Naive B cell (primary cell): ENCODE measurements around the gene RAB21. TPM values are rescaled to one million over a fixed set of nuclear protein-coding genes. Genes with fewer than 3 reads are reported as not detected.
A peak's percentile ranks its signal among the peaks of the same experiment; 100 is the strongest.
"Not testable (repeated sequence)": the region's sequence is repeated elsewhere in the genome, so short reads cannot be mapped to it uniquely, and the experiment has no call there.

Experiments
- ATAC-seq, 2 donors: fragments of 150-1000 bp; cut with Tn5 transposase; 2 replicates each; pipeline ENCODE4 v1.10.0; 2021; ENCODE audit warnings: low read depth in 2 of 2, mild to moderate bottlenecking in 2 of 2, moderate library complexity in 2 of 2
- DNase-seq: peaks from one replicate; pipeline ENCODE4 v3.0.0; 2022
- H3K27ac Mint-ChIP-seq, 6 donors: one replicate each; pipeline ENCODE4 v1.8.0; 2020 to 2022; ENCODE audit warnings: mild to moderate bottlenecking in 6 of 6, mixed read lengths in 6 of 6, moderate library complexity in 5 of 6, inconsistent platforms in 2 of 6
- H3K27me3 Mint-ChIP-seq, 3 donors: one replicate each; pipeline ENCODE4 v1.8.0; 2021 to 2022; ENCODE audit warnings: mixed read lengths in 3 of 3, mild to moderate bottlenecking in 1 of 3
- H3K36me3 Mint-ChIP-seq, 2 donors: one replicate each; pipeline ENCODE4 v1.8.0; 2020 to 2022; ENCODE audit warnings: mixed read lengths in 2 of 2, inconsistent platforms in 1 of 2, mild to moderate bottlenecking in 1 of 2
- H3K4me1 Mint-ChIP-seq, 3 donors: one replicate each; pipeline ENCODE4 v1.8.0; 2020 to 2022; ENCODE audit warnings: mixed read lengths in 3 of 3, inconsistent platforms in 1 of 3, mild to moderate bottlenecking in 1 of 3, moderate library complexity in 1 of 3
- H3K4me3 Mint-ChIP-seq, 8 donors: one replicate each; pipeline ENCODE4 v1.8.0; 2020 to 2022; ENCODE audit warnings: mild to moderate bottlenecking in 8 of 8, mixed read lengths in 8 of 8, moderate library complexity in 8 of 8, inconsistent platforms in 2 of 8
- H3K9me3 Mint-ChIP-seq, 7 donors: one replicate each; pipeline ENCODE4 v1.8.0; 2020 to 2022; ENCODE audit warnings: mixed read lengths in 7 of 7, mild to moderate bottlenecking in 5 of 7, inconsistent platforms in 2 of 7, moderate library complexity in 1 of 7
- polyA plus RNA-seq, 6 donors: library from polyadenylated mRNA; unstranded; fragments of 300-500 nt; fragmentation: Illumina TruSeq; gene quantifications; one replicate each; pipeline ENCODE4 v1.2.3, GENCODE V29; 2021; ENCODE audit warnings: low read depth in 6 of 6

RAB21 gene
- polyA plus RNA-seq, 6 donors from 2014 or later = 33.1 to 61.4 (median 37.1) TPM

- Mint-ChIP-seq H3K9me3 (no peaks in the 10 kb centered on the region), H3K27me3 (no peaks in the 10 kb centered on the region), H3K4me1 (peaks cover 0 to 6% (median 4%) of the 10 kb centered on the region in 3 donors), H3K4me3 (no peak overlapping the region), H3K27ac (peak overlapping the region in 2 of 6 donors; percentile 40 to 61), H3K36me3 (peaks cover 7 to 28% of the 10 kb centered on the region in 2 donors)
- no peak for ATAC-seq
- no peak for DNase-seq
Measured at GRCh38 chr12:71787580-71787979, 32.9 kb downstream of the RAB21 start.

- DNase-seq = no peak
- peaks cover 7 to 14% of the 10 kb centered on the region in 2 donors for H3K36me3 Mint-ChIP-seq
Measured at GRCh38 chr12:71790331-71790730, 35.7 kb downstream of the RAB21 start.

GRCh38 chr12:71791473-71792150, 36.9 kb downstream of the RAB21 start:
- H3K4me3 Mint-ChIP-seq = no peak overlapping the region
- peaks cover 4 to 10% of the 10 kb centered on the region in 2 donors for H3K36me3 Mint-ChIP-seq
- no peaks in the 10 kb centered on the region for H3K27me3 Mint-ChIP-seq
- peaks cover 0 to 3% (median 3%) of the 10 kb centered on the region in 3 donors for H3K4me1 Mint-ChIP-seq
- ATAC-seq (no peak), DNase-seq (no peak)
- H3K9me3 Mint-ChIP-seq = no peaks in the 10 kb centered on the region
- H3K27ac Mint-ChIP-seq = peak overlapping the region in 2 of 6 donors; percentile 60 to 79

More at GRCh38 chr12:71790331-71790730, 35.7 kb downstream of the RAB21 start:
- no peak for ATAC-seq
- Mint-ChIP-seq H3K9me3 (no peaks in the 10 kb centered on the region), H3K4me1 (peaks cover 0 to 6% (median 4%) of the 10 kb centered on the region in 3 donors), H3K27me3 (no peaks in the 10 kb centered on the region), H3K27ac (peak overlapping the region in 2 of 6 donors; percentile 21 to 35), H3K4me3 (no peak overlapping the region)

- no peak for ATAC-seq
- Mint-ChIP-seq H3K4me1 (peaks cover 0 to 2% (median 0%) of the 10 kb centered on the region in 3 donors), H3K4me3 (no peak overlapping the region), H3K27me3 (no peaks in the 10 kb centered on the region), H3K9me3 (no peaks in the 10 kb centered on the region), H3K36me3 (peaks cover 0 to 3% of the 10 kb centered on the region in 2 donors), H3K27ac (no peak overlapping the region)
- no peak for DNase-seq
Measured at GRCh38 chr12:71792599-71792998, 37.9 kb downstream of the RAB21 start.

GRCh38 chr12:71795901-71796300, 41.2 kb downstream of the RAB21 start:
- H3K9me3 Mint-ChIP-seq = peaks cover 0 to 8% (median 3%) of the 10 kb centered on the region in 7 donors
- H3K36me3 Mint-ChIP-seq = no peaks in the 10 kb centered on the region
- H3K27me3 Mint-ChIP-seq = no peaks in the 10 kb centered on the region
- no peak overlapping the region for H3K4me3 Mint-ChIP-seq
- no peak for ATAC-seq
- no peak for DNase-seq
- H3K27ac Mint-ChIP-seq = no peak overlapping the region
- H3K4me1 Mint-ChIP-seq = no peaks in the 10 kb centered on the region

GRCh38 chr12:71797531-71797930, 42.9 kb downstream of the RAB21 start:
- Mint-ChIP-seq H3K4me3 (no peak overlapping the region), H3K27me3 (no peaks in the 10 kb centered on the region), H3K4me1 (no peaks in the 10 kb centered on the region), H3K36me3 (no peaks in the 10 kb centered on the region), H3K27ac (no peak overlapping the region), H3K9me3 (peaks cover 0 to 10% (median 4%) of the 10 kb centered on the region in 7 donors)
- DNase-seq (no peak), ATAC-seq (no peak)

- Mint-ChIP-seq H3K27me3 (peaks cover 0 to 7% (median 0%) of the 10 kb centered on the region in 3 donors), H3K9me3 (peaks cover 0 to 10% (median 4%) of the 10 kb centered on the region in 7 donors), H3K27ac (peak overlapping the region in 1 of 6 donors; percentile 56), H3K4me1 (no peaks in the 10 kb centered on the region), H3K36me3 (no peaks in the 10 kb centered on the region), H3K4me3 (no peak overlapping the region)
- DNase-seq = no peak
- no peak for ATAC-seq
Measured at GRCh38 chr12:71799106-71799505, 44.4 kb downstream of the RAB21 start.

GRCh38 chr12:71800177-71800576, 45.5 kb downstream of the RAB21 start:
- DNase-seq = no peak
- Mint-ChIP-seq H3K27ac (no peak overlapping the region), H3K36me3 (no peaks in the 10 kb centered on the region), H3K4me3 (no peak overlapping the region), H3K27me3 (peaks cover 0 to 15% (median 7%) of the 10 kb centered on the region in 3 donors), H3K4me1 (no peaks in the 10 kb centered on the region), H3K9me3 (peaks cover 0 to 10% (median 4%) of the 10 kb centered on the region in 7 donors)
- ATAC-seq = no peak

- H3K9me3 Mint-ChIP-seq = peaks cover 0 to 10% (median 2%) of the 10 kb centered on the region in 7 donors
- no peaks in the 10 kb centered on the region for H3K36me3 Mint-ChIP-seq
Measured at GRCh38 chr12:71804505-71804904, 49.8 kb downstream of the RAB21 start.

GRCh38 chr12:71810921-71811320, 56.3 kb downstream of the RAB21 start:
- no peak for ATAC-seq
- Mint-ChIP-seq H3K27ac (no peak overlapping the region), H3K27me3 (peaks cover 20 to 35% (median 32%) of the 10 kb centered on the region in 3 donors)

More at GRCh38 chr12:71804505-71804904, 49.8 kb downstream of the RAB21 start:
- no peak for DNase-seq
- Mint-ChIP-seq H3K27me3 (peaks cover 3 to 34% (median 33%) of the 10 kb centered on the region in 3 donors), H3K4me1 (no peaks in the 10 kb centered on the region), H3K27ac (no peak overlapping the region), H3K4me3 (no peak overlapping the region)
- ATAC-seq = no peak

GRCh38 chr12:71815242-71815641, 60.6 kb downstream of the RAB21 start:
- H3K4me3 Mint-ChIP-seq, ATAC-seq, H3K9me3 Mint-ChIP-seq, H3K36me3 Mint-ChIP-seq, DNase-seq, H3K4me1 Mint-ChIP-seq: not testable (repeated sequence)
- H3K27ac Mint-ChIP-seq = peak overlapping the region in 1 of 6 donors; percentile 19
- H3K27me3 Mint-ChIP-seq = peaks cover 12 to 23% (median 13%) of the 10 kb centered on the region in 3 donors

More at GRCh38 chr12:71810921-71811320, 56.3 kb downstream of the RAB21 start:
- DNase-seq = no peak
- Mint-ChIP-seq H3K9me3 (no peaks in the 10 kb centered on the region), H3K4me3 (no peak overlapping the region), H3K4me1 (no peaks in the 10 kb centered on the region), H3K36me3 (no peaks in the 10 kb centered on the region)

GRCh38 chr12:71822088-71822487, 67.4 kb downstream of the RAB21 start:
- not testable (repeated sequence) for H3K4me3 Mint-ChIP-seq, H3K4me1 Mint-ChIP-seq, DNase-seq, H3K9me3 Mint-ChIP-seq, H3K27me3 Mint-ChIP-seq, H3K36me3 Mint-ChIP-seq, H3K27ac Mint-ChIP-seq, ATAC-seq

GRCh38 chr12:71828813-71829212, 74.2 kb downstream of the RAB21 start:
- DNase-seq (no peak), ATAC-seq (no peak)
- no peaks in the 10 kb centered on the region for H3K4me1 Mint-ChIP-seq
- H3K9me3 Mint-ChIP-seq = no peaks in the 10 kb centered on the region
- no peaks in the 10 kb centered on the region for H3K36me3 Mint-ChIP-seq
- no peak overlapping the region for H3K4me3 Mint-ChIP-seq
- H3K27me3 Mint-ChIP-seq = peaks cover 5 to 16% (median 10%) of the 10 kb centered on the region in 3 donors
- no peak overlapping the region for H3K27ac Mint-ChIP-seq

- peaks cover 25 to 44% (median 34%) of the 10 kb centered on the region in 3 donors for H3K4me1 Mint-ChIP-seq
- H3K27me3 Mint-ChIP-seq = peaks cover 11 to 34% (median 14%) of the 10 kb centered on the region in 3 donors
- H3K9me3 Mint-ChIP-seq = no peaks in the 10 kb centered on the region
- ATAC-seq = no peak
- H3K36me3 Mint-ChIP-seq = no peaks in the 10 kb centered on the region
- peak overlapping the region; percentile 29 to 99 (median 50) for H3K27ac Mint-ChIP-seq
- DNase-seq = no peak
- H3K4me3 Mint-ChIP-seq = peak overlapping the region in 3 of 8 donors; percentile 7 to 93 (median 30)
Measured at GRCh38 chr12:71837356-71837755, 82.7 kb downstream of the RAB21 start.
